CD14-positive monocyte (primary cell): ENCODE data around the gene FGF4. TPM values are rescaled to one million over a fixed set of nuclear protein-coding genes. Genes with fewer than 3 reads are reported as not detected.

ENCODE experiments used
- DNase-seq, 3 donors: peaks; one replicate each; pipeline ENCODE4 v3.0.0-alpha.2; 2011 to 2022
- H2AFZ ChIP-seq: 2 replicates; pipeline ENCODE4 v1.6.0; 2012; ENCODE audit warnings: mild to moderate bottlenecking, low read depth, low read length, inconsistent platforms; ENCODE audit not compliant: insufficient read depth, poor library complexity, severe bottlenecking
- H3K27ac ChIP-seq, 2 donors: 1 replicate in 1 of 2; 2 replicates in 1 of 2; pipeline ENCODE4 v1.5.1; 2012 to 2013; ENCODE audit warnings: low read length in 2 of 2, control low read depth in 1 of 2, inconsistent platforms in 1 of 2, low read depth in 1 of 2, mild to moderate bottlenecking in 1 of 2
- H3K27me3 ChIP-seq, 2 donors: one replicate each; pipeline versions ENCODE4 v1.6.0 to v1.6.1; 2011 to 2013; ENCODE audit warnings: low read length in 2 of 2; ENCODE audit not compliant: control insufficient read depth in 2 of 2, insufficient read depth in 2 of 2
- H3K36me3 ChIP-seq, 2 donors: replicated peaks in 1 of 2; 1 replicate in 1 of 2; 2 replicates in 1 of 2; pipeline versions ENCODE4 v1.5.1 to v1.6.1; 2012 to 2013; ENCODE audit warnings: low read length in 2 of 2, control low read depth in 1 of 2, inconsistent platforms in 1 of 2, mild to moderate bottlenecking in 1 of 2; ENCODE audit not compliant: insufficient read depth in 2 of 2, control insufficient read depth in 1 of 2
- H3K4me1 ChIP-seq, 2 donors: 1 replicate in 1 of 2; 2 replicates in 1 of 2; pipeline versions ENCODE4 v1.5.1 to v1.6.1; 2012 to 2013; ENCODE audit warnings: low read length in 2 of 2, control low read depth in 1 of 2, inconsistent platforms in 1 of 2, mild to moderate bottlenecking in 1 of 2, moderate library complexity in 1 of 2; ENCODE audit not compliant: insufficient read depth in 2 of 2, control insufficient read depth in 1 of 2
- H3K4me2 ChIP-seq: replicated peaks from 2 replicates; pipeline ENCODE3; 2012; ENCODE audit warnings: low read length, moderate library complexity, mild to moderate bottlenecking; ENCODE audit not compliant: poor library complexity, severe bottlenecking; ENCODE audit errors: extremely low read depth
- H3K4me3 ChIP-seq, 3 experiments: fragments of 200-600 bp in 1 of 3; sonication (generic) in 1 of 3; replicated peaks in 1 of 3; 1 replicate in 2 of 3; 2 replicates in 1 of 3; pipeline ENCODE4 v1.5.1; 2011 to 2013; ENCODE audit warnings: low read length in 3 of 3, mild to moderate bottlenecking in 3 of 3, control low read depth in 2 of 3, low read depth in 2 of 3, inconsistent platforms in 1 of 3, moderate library complexity in 1 of 3
- H3K79me2 ChIP-seq: 2 replicates; pipeline ENCODE4 v1.6.0; 2012; ENCODE audit warnings: mild to moderate bottlenecking, control low read depth, inconsistent platforms, low read length, moderate library complexity; ENCODE audit not compliant: insufficient read depth
- H3K9ac ChIP-seq: 2 replicates; pipeline ENCODE4 v1.6.0; 2017; ENCODE audit warnings: low read length, mild to moderate bottlenecking; ENCODE audit not compliant: insufficient read depth, poor library complexity, severe bottlenecking
- H3K9me3 ChIP-seq, 2 donors: replicated peaks in 1 of 2; 1 replicate in 1 of 2; 2 replicates in 1 of 2; pipeline versions ENCODE4 v1.5.1 to v1.6.1; 2012 to 2013; ENCODE audit warnings: low read length in 2 of 2, control low read depth in 1 of 2; ENCODE audit not compliant: control insufficient read depth in 1 of 2, insufficient read depth in 1 of 2
- H4K20me1 ChIP-seq: 2 replicates; pipeline ENCODE4 v1.6.0; 2012; ENCODE audit warnings: mild to moderate bottlenecking, low read length, control low read depth, moderate library complexity; ENCODE audit not compliant: insufficient read depth
- H3K27ac Mint-ChIP-seq, 7 donors: one replicate each; pipeline ENCODE4 v1.8.0; 2020; ENCODE audit warnings: mild to moderate bottlenecking in 7 of 7, mixed read lengths in 7 of 7, moderate library complexity in 6 of 7, inconsistent platforms in 2 of 7
- H3K27me3 Mint-ChIP-seq, 3 donors: one replicate each; pipeline ENCODE4 v1.8.0; 2021 to 2022; ENCODE audit warnings: low read depth in 3 of 3, mild to moderate bottlenecking in 3 of 3, mixed read lengths in 3 of 3, moderate library complexity in 3 of 3, inconsistent platforms in 1 of 3
- H3K36me3 Mint-ChIP-seq, 2 donors: one replicate each; pipeline ENCODE4 v1.8.0; 2020; ENCODE audit warnings: mixed read lengths in 2 of 2, inconsistent platforms in 1 of 2, mild to moderate bottlenecking in 1 of 2
- H3K4me1 Mint-ChIP-seq: one replicate; pipeline ENCODE4 v1.8.0; 2020; ENCODE audit warnings: mild to moderate bottlenecking, mixed read lengths
- H3K4me3 Mint-ChIP-seq, 2 donors: one replicate each; pipeline ENCODE4 v1.8.0; 2020; ENCODE audit warnings: mild to moderate bottlenecking in 2 of 2, mixed read lengths in 2 of 2, moderate library complexity in 1 of 2
- H3K9me3 Mint-ChIP-seq, 7 donors: one replicate each; pipeline ENCODE4 v1.8.0; 2020 to 2022; ENCODE audit warnings: mixed read lengths in 7 of 7, mild to moderate bottlenecking in 6 of 7, moderate library complexity in 6 of 7, inconsistent platforms in 2 of 7
- CTCF ChIP-seq: fragments of 200-600 bp; IDR thresholded peaks from one replicate; pipeline ENCODE4 v1.8.0; 2022; ENCODE audit warnings: antibody characterized with exemption, mild to moderate bottlenecking
- WGBS: methylation state at CpG from one replicate; pipeline ENCODE4 v1.1.5; 2013; ENCODE audit warnings: missing lambda C conversion rate; ENCODE audit not compliant: insufficient coverage; 5-methylcytosine and 5-hydroxymethylcytosine counted together
- intact Hi-C, 2 donors: fragments of 100-400 bp; cut with micrococcal nuclease; formaldehyde crosslinking; loops; one replicate each; pipeline versions ENCODE4 v1.15.0 to v1.15.1; 2023
- polyA plus RNA-seq, 3 donors: library from polyadenylated mRNA; depleted of rRNA in 1 of 3; unstranded in 2 of 3; stranded (reverse) in 1 of 3; fragments of 300-500 nt in 2 of 3; fragments of >200 nt in 1 of 3; fragmentation: Illumina TruSeq in 2 of 3; gene quantifications; 1 replicate in 2 of 3; 2 replicates in 1 of 3; pipeline ENCODE4 v1.2.3, GENCODE V29; 2012 to 2021

The FGF4 gene
- polyA plus RNA-seq, 3 donors = not detected

- no peak overlapping the region for H2AFZ ChIP-seq
- Mint-ChIP-seq H3K36me3 (no peaks in the 10 kb centered on the region), H3K9me3 (peaks cover 0 to 2% (median 0%) of the 10 kb centered on the region in 7 donors), H3K4me1 (no peaks in the 10 kb centered on the region), H3K4me3 (peak overlapping the region in 1 of 2 donors; percentile 35), H3K27ac (no peak overlapping the region), H3K27me3 (peaks cover 30 to 56% (median 31%) of the 10 kb centered on the region in 3 donors)
- no peaks in the 10 kb centered on the region for H3K79me2 ChIP-seq
- 43% methylated on average over 18 of the region's 18 CpGs for WGBS
- no peaks in the 10 kb centered on the region for H3K4me1 ChIP-seq
- no peak for DNase-seq
- intact Hi-C loops = no loop called here
- no peak for TF ChIP-seq CTCF
- H3K9ac ChIP-seq = no peak overlapping the region
- H3K36me3 ChIP-seq = no peaks in the 10 kb centered on the region
- no peak overlapping the region for H3K4me2 ChIP-seq
- H3K4me3 ChIP-seq = no peak overlapping the region
- no peak overlapping the region for H3K27ac ChIP-seq
- no peaks in the 10 kb centered on the region for H3K9me3 ChIP-seq
- H4K20me1 ChIP-seq = no peaks in the 10 kb centered on the region
- peaks cover 0 to 25% of the 10 kb centered on the region in 2 donors for H3K27me3 ChIP-seq
Measured at GRCh38 chr11:69726481-69726880, 48.7 kb downstream of the FGF4 start.

- WGBS = 36% methylated on average over 6 of the region's 9 CpGs
- H3K4me3 Mint-ChIP-seq = peak overlapping the region in 1 of 2 donors; percentile 35
- H3K27me3 Mint-ChIP-seq = peaks cover 32 to 58% (median 34%) of the 10 kb centered on the region in 3 donors
- H3K9me3 Mint-ChIP-seq = peaks cover 0 to 2% (median 0%) of the 10 kb centered on the region in 7 donors
- no peaks in the 10 kb centered on the region for H3K79me2 ChIP-seq
- no peaks in the 10 kb centered on the region for H3K4me1 ChIP-seq
- H3K27me3 ChIP-seq = peaks cover 0 to 28% of the 10 kb centered on the region in 2 donors
- no peak for DNase-seq
- no peaks in the 10 kb centered on the region for H4K20me1 ChIP-seq
- no peaks in the 10 kb centered on the region for H3K36me3 Mint-ChIP-seq
- no peak overlapping the region for H3K4me3 ChIP-seq
- H3K9ac ChIP-seq = no peak overlapping the region
- no peak overlapping the region for H3K27ac Mint-ChIP-seq
- no peak overlapping the region for H3K27ac ChIP-seq
- intact Hi-C loops = no loop called here
- H3K36me3 ChIP-seq = no peaks in the 10 kb centered on the region
- H3K4me2 ChIP-seq = no peak overlapping the region
- TF ChIP-seq CTCF = no peak
- no peak overlapping the region for H2AFZ ChIP-seq
- H3K9me3 ChIP-seq = no peaks in the 10 kb centered on the region
- H3K4me1 Mint-ChIP-seq = no peaks in the 10 kb centered on the region
Measured at GRCh38 chr11:69726019-69726418, 49.1 kb downstream of the FGF4 start.
